IPS-15b (cell line): Measurements from ENCODE around the gene TMEM87A.

ENCODE experiments used
- H3K27me3 ChIP-seq: one replicate; pipeline ENCODE4 v1.6.1; 2013; ENCODE audit warnings: low read length; ENCODE audit not compliant: control insufficient read depth, insufficient read depth
- H3K36me3 ChIP-seq: one replicate; pipeline ENCODE4 v1.6.1; 2013; ENCODE audit warnings: low read length; ENCODE audit not compliant: control insufficient read depth, insufficient read depth
- H3K4me1 ChIP-seq: one replicate; pipeline ENCODE4 v1.6.1; 2013; ENCODE audit warnings: mild to moderate bottlenecking, low read length; ENCODE audit not compliant: control insufficient read depth, insufficient read depth
- H3K4me3 ChIP-seq: one replicate; pipeline ENCODE4 v1.5.1; 2013; ENCODE audit warnings: low read depth, low read length
- H3K9ac ChIP-seq: one replicate; pipeline ENCODE4 v1.6.1; 2013; ENCODE audit warnings: low read depth, mild to moderate bottlenecking, low read length
- H3K9me3 ChIP-seq: one replicate; pipeline ENCODE4 v1.6.1; 2013; ENCODE audit warnings: mild to moderate bottlenecking, low read length; ENCODE audit not compliant: control insufficient read depth, insufficient read depth

Gene TMEM87A

DNA sequence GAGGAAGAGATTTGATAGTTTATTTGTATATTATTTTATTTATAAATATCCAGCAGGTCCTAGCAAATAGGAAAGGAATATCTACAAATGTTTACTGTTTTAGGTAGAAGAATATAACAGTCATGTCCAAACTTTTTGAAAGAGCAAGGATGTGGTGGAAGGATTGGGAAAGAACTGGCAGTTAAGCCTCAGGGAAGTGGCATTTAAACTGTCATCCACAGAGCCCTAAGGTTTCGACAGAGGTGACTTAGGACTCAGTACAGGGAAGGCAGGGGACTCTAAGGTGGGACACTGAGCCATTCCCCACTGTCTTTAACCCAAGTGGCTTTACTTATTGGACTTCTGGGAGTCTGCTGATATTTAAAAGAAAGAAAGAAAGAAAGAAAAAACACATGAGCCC is 11.8 kb upstream of the TMEM87A start:
- H3K9ac ChIP-seq, result no peak overlapping the region
- H3K9me3 ChIP-seq, result no peaks in the 10 kb centered on the region
- peaks cover 4% of the 10 kb centered on the region for H3K36me3 ChIP-seq
- no peak overlapping the region for H3K4me3 ChIP-seq
- no peaks in the 10 kb centered on the region for H3K4me1 ChIP-seq
- no peaks in the 10 kb centered on the region for H3K27me3 ChIP-seq

DNA sequence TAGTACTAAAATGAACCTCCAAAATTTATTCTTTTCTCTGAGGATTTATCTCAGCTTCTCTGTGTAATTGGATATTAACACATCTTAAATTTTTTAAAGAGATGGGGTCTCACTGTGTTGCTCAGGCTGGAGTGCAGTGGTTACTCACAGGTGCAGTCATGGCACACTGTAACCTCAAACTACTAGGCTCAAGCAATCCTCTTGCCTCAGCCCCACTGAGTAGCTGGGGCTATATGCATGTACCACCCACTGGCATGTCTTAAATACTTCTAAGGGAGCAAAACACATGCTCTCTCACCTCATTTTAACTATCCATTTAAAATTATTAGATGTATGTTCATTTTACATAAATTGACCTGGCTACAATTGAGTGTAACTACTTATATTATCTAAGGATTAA is 11.3 kb upstream of the TMEM87A start:
- Histone ChIP-seq H3K36me3 (peaks cover 4% of the 10 kb centered on the region), H3K9ac (no peak overlapping the region), H3K4me3 (no peak overlapping the region), H3K9me3 (no peaks in the 10 kb centered on the region), H3K27me3 (no peaks in the 10 kb centered on the region), H3K4me1 (no peaks in the 10 kb centered on the region)

DNA sequence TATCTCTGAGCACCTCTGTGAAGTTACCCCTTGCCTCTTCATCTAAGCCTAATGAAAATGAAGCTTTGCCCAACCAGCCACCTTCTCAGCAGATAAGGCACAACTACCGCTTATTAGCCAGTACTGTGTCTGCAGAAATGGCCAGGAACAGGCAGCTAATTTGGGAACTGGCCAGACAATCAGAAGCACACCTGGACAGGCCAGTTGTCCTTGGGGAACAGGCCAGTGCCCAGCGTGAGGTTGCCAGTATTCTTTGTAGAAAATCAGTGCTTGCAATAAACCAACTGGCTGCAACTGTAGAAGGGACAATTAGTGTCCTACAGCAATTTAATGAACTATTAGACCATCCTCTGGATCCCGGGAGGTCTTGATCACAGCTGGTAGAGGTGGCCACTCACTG is 10.4 kb upstream of the TMEM87A start:
- Histone ChIP-seq H3K4me1 (no peaks in the 10 kb centered on the region), H3K36me3 (peaks cover 4% of the 10 kb centered on the region), H3K27me3 (no peaks in the 10 kb centered on the region), H3K4me3 (no peak overlapping the region), H3K9me3 (no peaks in the 10 kb centered on the region), H3K9ac (no peak overlapping the region)

DNA sequence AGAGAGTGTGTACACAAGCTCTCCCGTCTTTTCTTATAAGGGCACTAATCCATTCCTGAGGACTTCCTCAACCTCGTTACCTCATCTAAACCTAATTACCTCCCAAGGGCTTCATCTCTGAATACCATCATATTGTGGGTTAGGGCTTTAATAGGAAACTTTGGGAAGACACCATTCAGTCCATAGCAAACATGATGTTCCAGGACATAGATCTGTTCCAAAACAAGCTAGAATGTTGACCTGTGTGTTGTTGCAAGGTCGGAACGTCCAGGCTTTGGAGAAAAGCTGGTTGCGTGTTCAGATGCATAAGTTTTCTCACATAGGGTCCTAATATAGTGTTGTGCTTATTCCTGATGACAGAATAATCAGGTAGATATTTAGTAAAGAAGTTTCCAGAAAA is 9.7 kb upstream of the TMEM87A start:
- no peaks in the 10 kb centered on the region for H3K4me1 ChIP-seq
- H3K36me3 ChIP-seq, result peaks cover 4% of the 10 kb centered on the region
- H3K27me3 ChIP-seq, result no peaks in the 10 kb centered on the region
- no peak overlapping the region for H3K4me3 ChIP-seq
- H3K9ac ChIP-seq, result no peak overlapping the region
- no peaks in the 10 kb centered on the region for H3K9me3 ChIP-seq

DNA sequence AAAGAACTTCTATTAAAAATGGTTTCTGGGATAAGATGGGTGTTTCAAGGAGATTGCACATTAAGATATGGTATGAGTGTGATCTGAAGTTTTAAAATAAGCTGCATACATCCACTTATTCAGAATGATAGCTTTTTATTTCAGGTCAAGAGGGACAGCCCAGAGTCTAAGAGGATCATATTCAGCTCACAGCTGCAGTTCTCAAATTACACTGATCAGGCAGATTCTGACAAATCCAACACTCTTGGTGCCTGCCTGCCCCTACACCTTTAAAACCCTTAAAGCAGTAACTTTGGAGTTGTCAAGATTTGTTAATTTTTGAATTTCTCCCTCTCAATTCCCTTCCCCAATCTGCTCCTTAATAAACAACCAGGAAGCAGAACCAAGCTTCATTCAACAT is 9.1 kb upstream of the TMEM87A start:
- peaks cover 4% of the 10 kb centered on the region for H3K36me3 ChIP-seq

DNA sequence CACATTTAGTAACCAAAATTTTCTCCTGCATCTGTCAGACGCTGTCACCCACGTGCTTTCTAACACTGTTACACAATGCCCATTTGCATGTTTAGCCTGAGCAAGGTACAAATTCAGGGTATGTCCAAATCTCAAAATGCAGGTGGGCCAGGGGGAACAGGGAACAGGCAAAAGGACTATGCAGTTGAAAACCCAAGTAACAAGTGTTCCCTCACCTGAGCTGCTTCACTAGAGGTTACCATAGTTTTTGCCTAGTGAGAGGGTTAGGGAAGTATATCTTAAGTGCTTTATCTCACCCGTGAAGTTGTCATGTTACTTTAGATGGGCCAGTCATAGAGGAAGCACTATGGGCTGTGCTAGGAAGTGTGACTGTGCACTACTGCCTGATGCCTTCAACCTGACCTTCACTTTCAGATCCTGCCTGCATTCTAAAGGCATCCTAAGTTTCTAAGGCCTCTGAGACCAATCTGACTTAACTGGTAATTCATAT is 6.0 kb upstream of the TMEM87A start:
- Histone ChIP-seq H3K4me1 (peaks cover 9% of the 10 kb centered on the region), H3K9me3 (no peaks in the 10 kb centered on the region), H3K36me3 (peaks cover 4% of the 10 kb centered on the region), H3K27me3 (no peaks in the 10 kb centered on the region), H3K4me3 (no peak overlapping the region), H3K9ac (no peak overlapping the region)

More for the DNA sequence above, 9.1 kb upstream of the TMEM87A start:
- no peak overlapping the region for H3K4me3 ChIP-seq
- H3K27me3 ChIP-seq, result no peaks in the 10 kb centered on the region
- H3K9me3 ChIP-seq, result no peaks in the 10 kb centered on the region
- no peaks in the 10 kb centered on the region for H3K4me1 ChIP-seq
- no peak overlapping the region for H3K9ac ChIP-seq

DNA sequence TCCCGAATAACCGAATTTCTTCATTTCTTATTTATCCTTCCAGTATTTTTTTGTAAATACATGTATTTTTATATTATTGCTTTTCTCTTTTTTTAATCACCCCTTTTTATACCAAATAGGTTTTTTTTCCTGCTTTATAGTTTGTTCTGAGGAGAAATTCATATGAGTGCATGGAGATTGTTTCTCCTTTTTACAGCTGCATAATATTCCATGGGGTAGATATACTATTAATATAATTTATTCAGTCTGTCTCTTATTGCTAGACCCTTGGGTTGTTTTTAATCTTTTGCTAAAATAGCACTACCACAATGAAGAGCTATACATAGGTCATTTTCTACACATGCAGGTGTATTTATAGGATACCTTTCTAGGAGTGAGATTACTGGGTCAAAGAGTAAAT is 3.5 kb upstream of the TMEM87A start:
- peaks cover 9% of the 10 kb centered on the region for H3K4me1 ChIP-seq
- H3K4me3 ChIP-seq, result no peak overlapping the region
- H3K27me3 ChIP-seq, result no peaks in the 10 kb centered on the region
- H3K9me3 ChIP-seq, result no peaks in the 10 kb centered on the region
- peaks cover 4% of the 10 kb centered on the region for H3K36me3 ChIP-seq
- no peak overlapping the region for H3K9ac ChIP-seq

DNA sequence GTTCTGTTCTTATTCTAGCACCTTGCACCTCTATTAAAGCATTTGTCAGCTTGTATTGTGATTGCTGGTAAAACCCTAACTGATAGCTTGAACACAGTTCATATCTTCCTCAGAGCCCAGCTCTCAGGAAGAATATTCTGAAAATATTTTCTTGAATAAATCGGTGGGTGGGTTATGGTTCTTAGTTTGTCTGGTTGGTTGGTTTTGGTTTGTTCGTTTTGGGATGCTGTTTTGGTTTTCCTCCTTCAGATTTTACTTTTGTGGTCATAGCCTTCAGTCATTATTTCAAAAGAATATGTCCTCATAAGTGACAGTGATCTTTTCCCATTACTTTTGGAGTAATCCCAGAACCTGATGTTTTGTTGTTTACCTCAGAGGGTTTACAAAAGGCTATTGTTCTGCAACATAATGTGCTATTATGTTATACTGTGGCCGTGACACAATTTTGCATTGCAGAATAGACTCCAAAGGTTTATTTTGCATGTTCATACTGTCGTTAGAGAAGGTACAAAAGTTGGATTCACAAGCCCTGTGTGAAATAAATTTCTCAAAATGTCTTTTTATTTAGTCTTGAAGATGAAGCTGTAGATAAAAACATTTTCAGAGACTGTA is 2.7 kb upstream of the TMEM87A start:
- H3K36me3 ChIP-seq, result peaks cover 1% of the 10 kb centered on the region
- no peaks in the 10 kb centered on the region for H3K27me3 ChIP-seq
- peaks cover 9% of the 10 kb centered on the region for H3K4me1 ChIP-seq
- H3K9me3 ChIP-seq, result no peaks in the 10 kb centered on the region
- H3K9ac ChIP-seq, result no peak overlapping the region
- H3K4me3 ChIP-seq, result no peak overlapping the region

DNA sequence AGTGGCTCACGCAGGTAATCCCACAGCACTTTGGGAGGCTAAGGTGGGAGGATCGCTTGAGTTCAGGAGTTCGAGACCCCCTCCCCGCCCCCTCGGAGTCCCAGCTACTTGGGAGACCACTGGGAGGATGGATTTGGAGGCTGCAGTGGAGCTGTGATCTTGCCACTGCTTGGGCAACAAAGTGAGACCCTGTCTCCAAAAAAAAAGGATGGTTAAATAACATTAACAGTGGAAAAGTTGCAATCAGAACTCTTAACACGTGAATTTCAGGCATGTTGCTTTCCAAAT is 1.4 kb upstream of the TMEM87A start:
- peak overlapping the region; percentile 90 for H3K9ac ChIP-seq
- H3K4me1 ChIP-seq, result peaks cover 9% of the 10 kb centered on the region

DNA sequence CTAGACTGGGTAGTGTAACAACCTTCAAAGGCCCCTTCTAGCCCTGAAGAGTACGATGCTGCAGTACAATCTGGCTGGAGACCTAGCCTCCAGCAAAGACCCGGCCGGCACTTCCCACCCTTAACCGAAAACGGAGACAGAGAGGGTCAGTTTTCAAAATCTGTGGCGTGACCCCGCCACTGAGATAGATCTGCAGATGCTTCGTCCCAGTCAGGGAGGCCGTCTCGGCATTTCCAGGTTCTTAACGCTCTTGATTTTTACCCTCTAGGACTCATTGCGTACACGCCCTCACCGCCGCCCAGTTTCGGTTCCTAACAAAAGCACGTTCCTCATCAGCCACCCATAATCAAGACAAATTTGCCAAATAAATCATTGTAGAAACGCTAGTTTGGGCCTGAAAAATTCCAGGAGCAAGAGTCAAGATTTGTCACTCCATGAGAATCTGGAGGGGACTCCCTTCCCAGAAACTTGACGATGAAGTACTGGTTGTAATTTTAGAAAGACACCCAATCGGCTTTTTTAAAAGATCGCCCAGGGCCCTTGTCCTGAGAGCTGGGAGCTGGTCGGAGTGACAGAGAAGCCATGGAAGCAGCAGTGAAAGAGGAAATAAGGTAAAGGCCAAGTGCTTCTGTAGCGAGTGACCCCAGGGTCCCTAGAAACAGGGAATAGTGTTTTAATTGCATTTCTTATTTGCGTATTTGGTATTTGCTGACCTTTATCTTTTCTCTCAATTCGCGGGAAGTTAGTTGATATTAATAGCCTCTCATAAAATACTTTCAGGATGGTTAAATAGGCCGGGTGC is 868 bp upstream of the TMEM87A start:
- no peaks in the 10 kb centered on the region for H3K36me3 ChIP-seq
- H3K27me3 ChIP-seq, result no peaks in the 10 kb centered on the region
- peak overlapping the region; percentile 90 for H3K4me3 ChIP-seq
- peak overlapping the region; percentile 90 for H3K9ac ChIP-seq
- H3K9me3 ChIP-seq, result no peaks in the 10 kb centered on the region
- peaks cover 9% of the 10 kb centered on the region for H3K4me1 ChIP-seq

More for the DNA sequence above, 1.4 kb upstream of the TMEM87A start:
- Histone ChIP-seq H3K36me3 (no peaks in the 10 kb centered on the region), H3K4me3 (peak overlapping the region; percentile 90), H3K9me3 (no peaks in the 10 kb centered on the region), H3K27me3 (no peaks in the 10 kb centered on the region)

DNA sequence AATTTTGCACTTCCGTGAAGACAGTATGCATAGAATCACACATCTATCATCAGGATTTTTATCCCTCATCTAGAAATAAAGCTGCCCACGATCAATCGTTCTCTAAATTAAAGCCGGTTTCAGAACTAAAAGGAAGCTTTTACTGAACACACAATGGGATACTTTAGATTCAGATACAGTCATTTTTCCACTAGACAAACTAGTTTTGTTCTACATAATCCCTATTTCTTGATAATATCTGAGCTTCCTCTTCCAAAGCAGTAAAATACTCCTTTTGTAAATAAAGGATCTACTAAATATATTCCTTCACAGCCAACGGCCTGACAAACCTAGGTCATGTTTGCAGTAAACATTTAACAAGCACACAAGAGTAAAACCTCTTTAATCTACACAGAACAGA is 2.2 kb downstream of the TMEM87A start:
- H3K9me3 ChIP-seq, result no peaks in the 10 kb centered on the region
- peaks cover 8% of the 10 kb centered on the region for H3K4me1 ChIP-seq
- H3K9ac ChIP-seq, result no peak overlapping the region
- H3K36me3 ChIP-seq, result no peaks in the 10 kb centered on the region
- no peak overlapping the region for H3K4me3 ChIP-seq
- no peaks in the 10 kb centered on the region for H3K27me3 ChIP-seq

DNA sequence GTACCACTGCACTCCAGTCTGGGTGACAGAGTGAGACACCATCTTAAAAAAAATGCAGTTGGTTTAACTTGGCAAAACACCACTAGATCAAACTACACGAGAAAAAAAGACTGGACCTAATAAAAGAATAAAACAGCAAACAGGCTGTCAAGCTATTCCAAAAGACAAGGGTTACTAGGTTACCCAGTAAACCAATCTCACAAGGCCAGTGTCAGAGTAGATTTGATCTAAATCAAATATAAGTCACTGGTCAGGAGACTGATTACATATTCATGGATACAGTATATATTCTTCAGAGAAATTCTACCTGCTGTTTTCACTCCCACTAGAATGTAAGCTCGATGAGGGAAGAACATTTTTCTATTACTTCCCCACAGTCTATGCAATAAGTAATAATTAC is 2.7 kb downstream of the TMEM87A start:
- Histone ChIP-seq H3K9ac (no peak overlapping the region), H3K9me3 (no peaks in the 10 kb centered on the region), H3K4me1 (peaks cover 3% of the 10 kb centered on the region), H3K27me3 (no peaks in the 10 kb centered on the region), H3K36me3 (no peaks in the 10 kb centered on the region), H3K4me3 (no peak overlapping the region)
